Psoas muscle (tissue), 8 donors: ENCODE measurements around the gene TRRAP. TPM values are rescaled to one million over a fixed set of nuclear protein-coding genes. Genes with fewer than 3 reads are reported as not detected.

ENCODE experiments used
- ATAC-seq, 4 donors: fragments of 200-7000 bp; cut with Tn5 transposase; one replicate each; pipeline ENCODE4 v1.9.1; 2020; ENCODE audit warnings: moderate library complexity in 3 of 4, mild to moderate bottlenecking in 2 of 4
- DNase-seq, 2 donors: peaks; one replicate each; pipeline ENCODE4 v3.0.0-alpha.2; 2020
- H3K27ac ChIP-seq: fragments of 200-600 bp; one replicate; pipeline ENCODE4 v1.8.0; 2022
- H3K27me3 ChIP-seq, 3 donors: fragments of 200-600 bp in 1 of 3; one replicate each; pipeline versions ENCODE4 v1.6.1 to v1.8.0; 2013 to 2022; ENCODE audit warnings: low read length in 2 of 3, mild to moderate bottlenecking in 2 of 3, moderate library complexity in 1 of 3; ENCODE audit not compliant: insufficient read depth in 3 of 3
- H3K36me3 ChIP-seq, 2 donors: fragments of 200-600 bp in 1 of 2; one replicate each; pipeline versions ENCODE4 v1.6.1 to v1.8.0; 2013 to 2022; ENCODE audit warnings: low read depth in 1 of 2, mild to moderate bottlenecking in 1 of 2, moderate library complexity in 1 of 2; ENCODE audit not compliant: insufficient read depth in 1 of 2
- H3K4me1 ChIP-seq: fragments of 200-600 bp; one replicate; pipeline ENCODE4 v1.8.0; 2022
- H3K4me3 ChIP-seq: fragments of 200-600 bp; one replicate; pipeline ENCODE4 v1.8.0; 2022; ENCODE audit warnings: mild to moderate bottlenecking
- H3K9me3 ChIP-seq: fragments of 200-600 bp; one replicate; pipeline ENCODE4 v1.8.0; 2022
- WGBS, 3 donors: extraction: QIAGEN DNeasy Blood & Tissue Kit; methylation state at CpG; one replicate each; pipeline versions ENCODE4 v1.1.6 to v1.1.7; 2013; 5-methylcytosine and 5-hydroxymethylcytosine counted together
- intact Hi-C, 2 donors: fragments of 100-400 bp; cut with DNase I; formaldehyde crosslinking; loops; one replicate each; pipeline versions ENCODE4 v1.11.0 to v1.14.2; 2022
- polyA plus RNA-seq, 3 donors: library from polyadenylated mRNA; stranded (reverse); fragments of 200-250 nt; gene quantifications; one replicate each; pipeline ENCODE4 v1.2.3, GENCODE V29; 2013
- total RNA-seq, 4 donors: library from RNA; stranded (reverse); fragmentation: NEBNext Ultra II Directional in 2 of 4; extraction: Animal tissue kit (Norgen Biotek cat#: 25700) in 2 of 4; gene quantifications; one replicate each; pipeline versions ENCODE4 v1.2.1 to v1.2.4, GENCODE V29; 2021 to 2023
- TF ChIP-seq, protein P1 (sequence below): fragments of 200-600 bp; IDR thresholded peaks from one replicate; pipeline ENCODE4 v1.8.0; 2022; ENCODE audit warnings: antibody characterized with exemption
- donor health status: healthy with polysubstance abuse.
- donor health status: DM: no; HTN: no; CAD: no; lungs with moderate emphysema.
- donor health status: Bipolar disorder and iron deficiency.
- donor health status: healthy.
- donor health status: DM: yes; HTN: yes; CAD: no.
- donor health status: DM: no; HTN: no; CAD: no.
- donor health status: DM: no; HTN: no; CAD: no.
- donor health status: DM: yes; HTN: yes; CAD: no.

The TRRAP gene
- total and polyA plus RNA-seq, 7 donors: 3.8 to 21.3 (median 13.3) TPM

DNA sequence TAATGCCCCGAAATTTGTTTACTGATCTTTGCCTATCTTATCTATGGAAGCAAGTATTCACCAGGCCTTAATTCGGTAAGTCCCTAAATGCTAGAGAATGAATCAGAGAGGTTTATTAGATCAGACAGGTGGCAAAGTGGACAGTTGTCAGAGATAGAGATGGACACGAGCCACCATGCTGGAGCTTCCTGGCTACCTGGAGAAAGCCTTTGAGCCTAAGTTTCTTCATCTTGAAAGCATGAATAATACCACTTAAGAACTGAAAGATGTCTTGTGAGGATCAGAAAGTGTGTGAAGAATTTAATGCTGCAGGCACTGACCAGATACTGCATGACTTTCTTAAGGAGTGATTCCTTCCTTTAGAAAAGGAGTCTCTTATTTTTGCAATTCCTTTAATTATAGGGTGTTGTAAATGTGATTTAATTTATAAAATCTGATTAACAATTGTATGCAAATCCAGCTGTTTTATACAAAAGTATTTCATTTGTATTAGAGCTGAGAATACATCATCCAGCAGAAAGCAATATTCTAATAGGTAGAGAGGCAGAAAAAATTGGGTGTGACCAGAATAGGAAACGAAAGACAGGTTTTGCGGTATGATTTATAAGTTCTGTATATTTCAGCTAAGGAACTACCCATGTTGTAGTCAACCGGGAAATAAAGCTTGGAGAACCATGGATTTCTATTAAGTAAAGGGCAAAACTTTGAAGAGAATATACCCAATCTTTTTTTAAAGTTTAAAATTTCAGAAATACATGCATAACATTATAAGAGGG lies 182.9 kb downstream of the TRRAP start:
- Histone ChIP-seq H3K4me3 (no peak overlapping the region), H3K27ac (no peak overlapping the region), H3K4me1 (no peaks in the 10 kb centered on the region), H3K27me3 (no peaks in the 10 kb centered on the region), H3K36me3 (peaks cover 3 to 46% of the 10 kb centered on the region in 2 donors), H3K9me3 (no peaks in the 10 kb centered on the region)
- DNase-seq: no peak
- 78 to 83% (median 81%) methylated on average over 6 of the region's 6 CpGs for WGBS, 3 donors
- TF ChIP-seq, protein P1, sequence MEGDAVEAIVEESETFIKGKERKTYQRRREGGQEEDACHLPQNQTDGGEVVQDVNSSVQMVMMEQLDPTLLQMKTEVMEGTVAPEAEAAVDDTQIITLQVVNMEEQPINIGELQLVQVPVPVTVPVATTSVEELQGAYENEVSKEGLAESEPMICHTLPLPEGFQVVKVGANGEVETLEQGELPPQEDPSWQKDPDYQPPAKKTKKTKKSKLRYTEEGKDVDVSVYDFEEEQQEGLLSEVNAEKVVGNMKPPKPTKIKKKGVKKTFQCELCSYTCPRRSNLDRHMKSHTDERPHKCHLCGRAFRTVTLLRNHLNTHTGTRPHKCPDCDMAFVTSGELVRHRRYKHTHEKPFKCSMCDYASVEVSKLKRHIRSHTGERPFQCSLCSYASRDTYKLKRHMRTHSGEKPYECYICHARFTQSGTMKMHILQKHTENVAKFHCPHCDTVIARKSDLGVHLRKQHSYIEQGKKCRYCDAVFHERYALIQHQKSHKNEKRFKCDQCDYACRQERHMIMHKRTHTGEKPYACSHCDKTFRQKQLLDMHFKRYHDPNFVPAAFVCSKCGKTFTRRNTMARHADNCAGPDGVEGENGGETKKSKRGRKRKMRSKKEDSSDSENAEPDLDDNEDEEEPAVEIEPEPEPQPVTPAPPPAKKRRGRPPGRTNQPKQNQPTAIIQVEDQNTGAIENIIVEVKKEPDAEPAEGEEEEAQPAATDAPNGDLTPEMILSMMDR: no peak
- no peak for ATAC-seq
- intact Hi-C loops: no loop called here

Other genes with a start within 250 kb of the TRRAP start
- gene TMEM130, start 8.5 kb upstream of the TRRAP start, total RNA-seq: not detected
- gene TMEM130, start 8.5 kb upstream of the TRRAP start, polyA plus RNA-seq: under 1 TPM in 1 of 3 donors, not detected in 2; 0.08 TPM